H9 (cell line): ENCODE results near the gene MYO18B. TPM values are rescaled to one million over a fixed set of nuclear protein-coding genes. Genes with fewer than 3 reads are reported as not detected.

Experiments
- DNase-seq: peaks from one replicate; pipeline ENCODE4 v3.0.0-alpha.2; 2017
- H2AFZ ChIP-seq: one replicate; pipeline ENCODE4 v1.6.1; 2013; ENCODE audit warnings: mild to moderate bottlenecking, low read length, control low read depth, moderate library complexity
- H2AK5ac ChIP-seq: 2 replicates; pipeline ENCODE4 v1.6.1; 2013; ENCODE audit warnings: low read length, control low read depth, mixed read lengths; ENCODE audit not compliant: insufficient read length
- H2BK120ac ChIP-seq: one replicate; pipeline ENCODE4 v1.6.1; 2013; ENCODE audit warnings: low read depth, mild to moderate bottlenecking, low read length, control low read depth, inconsistent platforms; ENCODE audit not compliant: poor library complexity, severe bottlenecking
- H2BK12ac ChIP-seq: 2 replicates; pipeline ENCODE4 v1.6.1; 2013; ENCODE audit warnings: low read length, control low read depth, mixed read lengths, low read depth; ENCODE audit not compliant: insufficient read length
- H2BK15ac ChIP-seq: 2 replicates; pipeline ENCODE4 v1.6.1; 2013; ENCODE audit warnings: low read depth, low read length, control low read depth
- H2BK20ac ChIP-seq: one replicate; pipeline ENCODE4 v1.6.1; 2013; ENCODE audit warnings: low read depth, mild to moderate bottlenecking, low read length, control low read depth, inconsistent platforms; ENCODE audit not compliant: poor library complexity, severe bottlenecking
- H2BK5ac ChIP-seq: 2 replicates; pipeline ENCODE4 v1.6.1; 2013; ENCODE audit warnings: low read length, control low read depth, mixed read lengths; ENCODE audit not compliant: insufficient read length
- H3K14ac ChIP-seq: 2 replicates; pipeline ENCODE4 v1.6.1; 2013; ENCODE audit warnings: low read length, control low read depth; ENCODE audit not compliant: insufficient read depth
- H3K18ac ChIP-seq: 2 replicates; pipeline ENCODE4 v1.6.1; 2013; ENCODE audit warnings: low read depth, mild to moderate bottlenecking, mixed read lengths, low read length, control low read depth; ENCODE audit not compliant: insufficient read length
- H3K23ac ChIP-seq: 2 replicates; pipeline ENCODE4 v1.6.1; 2013; ENCODE audit warnings: low read length, control low read depth, mixed read lengths, low read depth; ENCODE audit not compliant: insufficient read length
- H3K23me2 ChIP-seq: 2 replicates; pipeline ENCODE4 v1.6.1; 2013; ENCODE audit warnings: low read depth, mild to moderate bottlenecking, mixed read lengths, low read length, control low read depth; ENCODE audit not compliant: insufficient read length, poor library complexity, severe bottlenecking
- H3K27ac ChIP-seq: 2 replicates; pipeline ENCODE4 v1.5.1; 2013; ENCODE audit warnings: low read length, control low read depth, mixed read lengths, low read depth; ENCODE audit not compliant: insufficient read length
- H3K27me3 ChIP-seq: 2 replicates; pipeline ENCODE4 v1.6.1; 2013; ENCODE audit warnings: low read length, control low read depth, inconsistent platforms; ENCODE audit not compliant: insufficient read depth
- H3K4ac ChIP-seq: 2 replicates; pipeline ENCODE4 v1.6.1; 2013; ENCODE audit warnings: low read depth, mild to moderate bottlenecking, control low read depth, inconsistent platforms, low read length, moderate library complexity
- H3K4me1 ChIP-seq: 2 replicates; pipeline ENCODE4 v1.6.1; 2013; ENCODE audit warnings: low read length, control low read depth, inconsistent platforms; ENCODE audit not compliant: insufficient read depth
- H3K4me2 ChIP-seq: 2 replicates; pipeline ENCODE4 v1.6.1; 2013; ENCODE audit warnings: low read length, control low read depth, mixed read lengths; ENCODE audit not compliant: insufficient read length, insufficient read depth
- H3K56ac ChIP-seq: 2 replicates; pipeline ENCODE4 v1.6.1; 2013; ENCODE audit warnings: low read depth, mild to moderate bottlenecking, mixed read lengths, low read length, control low read depth; ENCODE audit not compliant: insufficient read length
- H3K79me1 ChIP-seq: 2 replicates; pipeline ENCODE4 v1.6.1; 2013; ENCODE audit warnings: low read depth, mild to moderate bottlenecking, moderate library complexity, low read length, control low read depth, inconsistent platforms; ENCODE audit not compliant: insufficient read depth, poor library complexity, severe bottlenecking
- H3K79me2 ChIP-seq: 2 replicates; pipeline ENCODE4 v1.6.1; 2013; ENCODE audit warnings: low read length, control low read depth, inconsistent platforms; ENCODE audit not compliant: insufficient read depth
- H3K9ac ChIP-seq: 2 replicates; pipeline ENCODE4 v1.6.1; 2013; ENCODE audit warnings: low read length, control low read depth, mixed read lengths; ENCODE audit not compliant: insufficient read length; ENCODE audit errors: extremely low read depth
- H3K9me3 ChIP-seq: one replicate; pipeline ENCODE4 v1.6.1; 2013; ENCODE audit warnings: low read depth, low read length, inconsistent platforms; ENCODE audit not compliant: control insufficient read depth
- H3T11ph ChIP-seq: one replicate; pipeline ENCODE4 v1.6.1; 2013; ENCODE audit warnings: mild to moderate bottlenecking, low read length, control low read depth, inconsistent platforms
- H4K20me1 ChIP-seq: one replicate; pipeline ENCODE4 v1.6.1; 2013; ENCODE audit not compliant: control insufficient read depth, insufficient read length, insufficient read depth
- H4K5ac ChIP-seq: 2 replicates; pipeline ENCODE4 v1.6.1; 2013; ENCODE audit warnings: low read depth, mild to moderate bottlenecking, mixed read lengths, low read length, control low read depth; ENCODE audit not compliant: insufficient read length
- H4K8ac ChIP-seq: replicated peaks from 2 replicates; pipeline ENCODE4 v1.6.1; 2013; ENCODE audit warnings: low read length, control low read depth, mixed read lengths, low read depth; ENCODE audit not compliant: insufficient read length
- H4K91ac ChIP-seq: 2 replicates; pipeline ENCODE4 v1.6.1; 2013; ENCODE audit warnings: low read depth, mild to moderate bottlenecking, moderate library complexity, mixed read lengths, low read length, control low read depth; ENCODE audit not compliant: insufficient read length
- H3K27ac Mint-ChIP-seq, 3 experiments: 2 replicates in 2 of 3; 3 replicates in 1 of 3; pipeline ENCODE4 v1.8.0; 2020 to 2021; ENCODE audit warnings: mixed read lengths in 3 of 3, mild to moderate bottlenecking in 1 of 3, moderate library complexity in 1 of 3
- H3K27me3 Mint-ChIP-seq: 2 replicates; pipeline ENCODE4 v1.8.0; 2021; ENCODE audit warnings: low read depth, mild to moderate bottlenecking, moderate library complexity, mixed read lengths
- H3K36me3 Mint-ChIP-seq, 3 experiments: 2 replicates in 2 of 3; 3 replicates in 1 of 3; pipeline ENCODE4 v1.8.0; 2020 to 2021; ENCODE audit warnings: low read depth in 3 of 3, mixed read lengths in 3 of 3; ENCODE audit not compliant: insufficient read depth in 1 of 3
- H3K4me1 Mint-ChIP-seq, 2 experiments: 2 replicates each; pipeline ENCODE4 v1.8.0; 2020; ENCODE audit warnings: mixed read lengths in 2 of 2
- H3K4me3 Mint-ChIP-seq, 2 experiments: 2 replicates in 1 of 2; 3 replicates in 1 of 2; pipeline ENCODE4 v1.8.0; 2020 to 2021; ENCODE audit warnings: mild to moderate bottlenecking in 2 of 2, mixed read lengths in 2 of 2, moderate library complexity in 1 of 2
- H3K9me3 Mint-ChIP-seq, 2 experiments: 2 replicates in 1 of 2; 3 replicates in 1 of 2; pipeline ENCODE4 v1.8.0; 2020; ENCODE audit warnings: mild to moderate bottlenecking in 2 of 2, mixed read lengths in 2 of 2, moderate library complexity in 1 of 2
- CTCF ChIP-seq: fragments of 200-600 bp; sonication (generic); conservative IDR thresholded peaks from 3 replicates; pipeline ENCODE4 v1.8.0; 2021; ENCODE audit warnings: antibody characterized with exemption, mild to moderate bottlenecking
- WGBS: extraction: QIAGEN DNeasy Blood & Tissue Kit; methylation state at CpG from one replicate; pipeline ENCODE4 v1.1.7; 2013; ENCODE audit warnings: missing lambda C conversion rate, low lambda C conversion rate, mixed read lengths; ENCODE audit not compliant: insufficient read length; ENCODE audit errors: extremely low coverage; 5-methylcytosine and 5-hydroxymethylcytosine counted together
- total RNA-seq: library from RNA; stranded (reverse); gene quantifications from 2 replicates; pipeline ENCODE4 v1.2.1, GENCODE V29; 2021

Gene MYO18B
- total RNA-seq, 1 experiment from 2014 or later = 0.46 TPM

GRCh38 chr22:25834490-25834889 lies 92.5 kb downstream of the MYO18B start:
- Histone ChIP-seq H2BK20ac (no peak overlapping the region), H3K18ac (no peak overlapping the region), H4K91ac (no peak overlapping the region), H3K27ac (no peak overlapping the region), H3T11ph (no peak overlapping the region), H2AFZ (no peak overlapping the region), H3K9ac (no peak overlapping the region), H2BK12ac (no peak overlapping the region), H3K79me2 (no peaks in the 10 kb centered on the region), H3K79me1 (no peaks in the 10 kb centered on the region), H3K4ac (no peak overlapping the region), H3K9me3 (no peaks in the 10 kb centered on the region), H2BK5ac (no peak overlapping the region), H3K23ac (no peak overlapping the region), H2BK15ac (no peak overlapping the region), H2BK120ac (no peak overlapping the region), H3K14ac (no peak overlapping the region), H3K4me1 (no peaks in the 10 kb centered on the region), H4K20me1 (no peaks in the 10 kb centered on the region), H4K5ac (no peak overlapping the region), H4K8ac (no peak overlapping the region), H3K23me2 (no peaks in the 10 kb centered on the region), H3K56ac (no peak overlapping the region), H3K27me3 (no peaks in the 10 kb centered on the region), H3K4me2 (no peak overlapping the region), H2AK5ac (no peak overlapping the region)
- WGBS = no CpG with 5 or more reads among the region's 4 CpGs
- H3K4me1 Mint-ChIP-seq = no peaks in the 10 kb centered on the region
- H3K27ac Mint-ChIP-seq = no peak overlapping the region
- no peaks in the 10 kb centered on the region; a peak in 1 of 5 replicates for H3K9me3 Mint-ChIP-seq
- no peak for DNase-seq
- no peaks in the 10 kb centered on the region for H3K36me3 Mint-ChIP-seq
- no peak for TF ChIP-seq CTCF
- no peak overlapping the region for H3K4me3 Mint-ChIP-seq
- peaks cover 7% of the 10 kb centered on the region for H3K27me3 Mint-ChIP-seq
